ENCODE data around the gene PIK3AP1. TPM values are rescaled to one million over a fixed set of nuclear protein-coding genes. Genes with fewer than 3 reads are reported as not detected.

The PIK3AP1 gene
- total RNA-seq, 4 donors from 2014 or later = 1.4 to 3.2 (median 2.8) TPM

DNA sequence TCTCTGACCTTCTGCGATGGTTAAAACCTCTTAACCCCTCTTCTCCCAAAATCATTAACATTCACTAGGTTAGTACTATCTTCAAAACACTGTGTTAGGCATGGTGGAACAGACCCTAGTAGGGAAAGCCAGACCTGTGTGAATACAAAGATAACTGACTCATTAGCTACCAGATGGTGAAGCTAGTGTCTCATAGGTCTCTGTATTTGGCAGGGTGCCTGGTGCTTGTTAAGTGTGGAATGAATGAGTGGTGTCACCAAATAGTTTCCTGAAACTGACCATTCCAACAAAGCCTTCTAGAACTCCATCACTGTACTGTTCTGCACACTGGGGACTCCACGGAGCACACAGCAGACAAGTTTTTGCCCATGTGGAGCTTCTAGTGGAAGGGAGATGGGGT is 105.8 kb downstream of the PIK3AP1 start:
- ATAC-seq = no peak
- Histone ChIP-seq H3K27ac (no peak overlapping the region), H3K4me1 (peaks cover 0 to 6% of the 10 kb centered on the region in 2 donors), H3K36me3 (no peaks in the 10 kb centered on the region), H3K27me3 (no peaks in the 10 kb centered on the region), H3K4me3 (no peak overlapping the region), H3K9me3 (no peaks in the 10 kb centered on the region)
- no peak for DNase-seq
- in situ Hi-C loops (cut with MboI; ENCODE audit: low sequenced_read_pairs in 4 of 4) (no loop called here), intact Hi-C loops (cut with DNase I; ENCODE audit: low total_unique reads) (no loop called here)
- TF ChIP-seq, protein P1, sequence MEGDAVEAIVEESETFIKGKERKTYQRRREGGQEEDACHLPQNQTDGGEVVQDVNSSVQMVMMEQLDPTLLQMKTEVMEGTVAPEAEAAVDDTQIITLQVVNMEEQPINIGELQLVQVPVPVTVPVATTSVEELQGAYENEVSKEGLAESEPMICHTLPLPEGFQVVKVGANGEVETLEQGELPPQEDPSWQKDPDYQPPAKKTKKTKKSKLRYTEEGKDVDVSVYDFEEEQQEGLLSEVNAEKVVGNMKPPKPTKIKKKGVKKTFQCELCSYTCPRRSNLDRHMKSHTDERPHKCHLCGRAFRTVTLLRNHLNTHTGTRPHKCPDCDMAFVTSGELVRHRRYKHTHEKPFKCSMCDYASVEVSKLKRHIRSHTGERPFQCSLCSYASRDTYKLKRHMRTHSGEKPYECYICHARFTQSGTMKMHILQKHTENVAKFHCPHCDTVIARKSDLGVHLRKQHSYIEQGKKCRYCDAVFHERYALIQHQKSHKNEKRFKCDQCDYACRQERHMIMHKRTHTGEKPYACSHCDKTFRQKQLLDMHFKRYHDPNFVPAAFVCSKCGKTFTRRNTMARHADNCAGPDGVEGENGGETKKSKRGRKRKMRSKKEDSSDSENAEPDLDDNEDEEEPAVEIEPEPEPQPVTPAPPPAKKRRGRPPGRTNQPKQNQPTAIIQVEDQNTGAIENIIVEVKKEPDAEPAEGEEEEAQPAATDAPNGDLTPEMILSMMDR (IDR thresholded peaks at IDR 0.05 in 4 of 5, conservative IDR thresholded peaks at IDR 0.05 in 1 of 5) = no peak
- TF ChIP-seq POLR2A (IDR thresholded peaks at IDR 0.05) = no peak

DNA sequence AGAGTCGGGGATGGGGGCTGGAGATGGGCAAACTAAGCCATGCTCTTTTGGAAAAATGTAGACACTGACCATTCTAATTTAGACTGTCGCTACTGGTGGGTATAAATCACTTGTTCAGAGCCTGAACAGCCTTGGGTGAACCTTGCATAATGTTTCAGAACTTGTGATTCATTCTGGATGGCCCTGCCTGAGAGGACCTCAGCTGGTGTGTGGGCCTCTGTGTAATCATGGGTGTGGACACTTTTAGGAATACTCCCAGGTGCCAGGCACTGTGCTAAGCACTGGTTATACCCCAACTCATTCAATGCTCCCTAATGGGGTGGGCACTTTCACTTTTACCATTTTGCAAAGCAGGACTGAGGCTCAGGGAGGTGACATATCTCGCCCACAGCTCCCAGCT is 106.7 kb downstream of the PIK3AP1 start:
- Histone ChIP-seq H3K36me3 (no peaks in the 10 kb centered on the region), H3K27ac (no peak overlapping the region), H3K4me3 (no peak overlapping the region), H3K27me3 (no peaks in the 10 kb centered on the region), H3K4me1 (peaks cover 0 to 2% of the 10 kb centered on the region in 2 donors), H3K9me3 (no peaks in the 10 kb centered on the region)
- in situ Hi-C loops (cut with MboI; ENCODE audit: low sequenced_read_pairs in 4 of 4) (no loop called here), intact Hi-C loops (cut with DNase I; ENCODE audit: low total_unique reads) (no loop called here)
- no peak for DNase-seq
- ATAC-seq = no peak
- TF ChIP-seq POLR2A (IDR thresholded peaks at IDR 0.05) = no peak
- TF ChIP-seq, protein P1 (IDR thresholded peaks at IDR 0.05 in 4 of 5, conservative IDR thresholded peaks at IDR 0.05 in 1 of 5) = no peak

DNA sequence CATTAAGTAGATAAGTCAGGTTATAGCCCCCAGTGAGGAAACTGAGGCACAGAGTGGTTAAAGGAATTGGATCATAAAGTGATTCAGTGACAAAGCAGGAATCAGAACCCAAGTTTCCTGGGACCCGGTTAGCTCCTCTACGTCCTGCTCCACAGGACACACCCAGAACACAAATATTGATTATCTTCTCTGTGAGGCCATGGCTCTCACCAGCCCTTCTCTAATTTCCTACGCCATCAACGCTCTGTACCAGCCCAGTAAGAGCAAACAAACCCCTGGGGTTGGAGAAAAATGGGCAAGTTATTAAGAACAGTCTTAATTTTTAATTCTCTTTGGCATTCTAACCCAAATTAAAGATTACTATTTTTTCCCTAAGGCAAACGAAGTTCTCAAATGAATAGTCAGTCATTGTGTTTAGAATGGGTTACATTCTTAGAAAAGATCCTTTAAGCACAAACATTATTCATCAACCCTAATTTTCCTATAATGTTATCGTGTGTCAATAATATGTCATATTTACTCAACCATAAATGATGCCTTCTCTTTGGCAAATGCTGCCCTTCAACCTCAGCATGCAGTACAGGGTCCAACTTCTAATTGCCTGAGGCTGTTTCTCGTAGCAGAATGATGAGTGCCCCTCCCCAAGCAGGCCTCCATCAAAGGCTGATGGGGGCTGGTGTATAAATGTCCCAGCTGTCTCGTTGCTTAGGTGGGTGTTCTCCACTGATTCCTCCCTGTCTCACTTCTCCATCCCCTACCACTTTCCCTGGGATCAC is 108.1 kb downstream of the PIK3AP1 start:
- ATAC-seq (no peak), DNase-seq (no peak)
- intact Hi-C loops (cut with DNase I; ENCODE audit: low total_unique reads) (no loop called here), in situ Hi-C loops (cut with MboI; ENCODE audit: low sequenced_read_pairs in 4 of 4) (no loop called here)
- Histone ChIP-seq H3K9me3 (no peaks in the 10 kb centered on the region), H3K4me1 (no peaks in the 10 kb centered on the region), H3K36me3 (no peaks in the 10 kb centered on the region), H3K27ac (no peak overlapping the region), H3K4me3 (no peak overlapping the region), H3K27me3 (no peaks in the 10 kb centered on the region)
- TF ChIP-seq, protein P1 (IDR thresholded peaks at IDR 0.05 in 4 of 5, conservative IDR thresholded peaks at IDR 0.05 in 1 of 5) = no peak
- TF ChIP-seq POLR2A (IDR thresholded peaks at IDR 0.05) = no peak

DNA sequence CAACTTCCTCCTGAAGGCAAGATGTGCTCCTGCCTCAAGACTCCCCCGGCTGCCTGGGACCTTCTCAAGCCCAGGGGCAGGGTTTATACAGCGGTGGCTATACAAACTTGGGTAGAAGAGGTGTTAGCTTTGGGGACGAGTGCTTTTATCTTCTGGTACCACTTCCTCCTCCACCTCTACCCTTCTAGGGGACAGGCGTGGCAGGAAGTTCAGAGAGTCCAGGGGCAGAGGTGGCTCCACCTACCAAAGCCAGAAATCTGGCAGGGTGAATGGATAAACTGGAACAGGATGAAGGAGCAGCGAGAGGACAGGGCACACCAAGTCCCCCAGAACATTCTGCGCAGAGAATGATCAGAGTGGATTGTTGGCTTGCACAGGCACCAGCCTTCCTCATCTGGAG is 109.5 kb downstream of the PIK3AP1 start:
- no peaks in the 10 kb centered on the region for H3K27me3 ChIP-seq
- no peak for TF ChIP-seq POLR2A (IDR thresholded peaks at IDR 0.05)
- TF ChIP-seq, protein P1 (IDR thresholded peaks at IDR 0.05 in 4 of 5, conservative IDR thresholded peaks at IDR 0.05 in 1 of 5) = no peak
- intact Hi-C loops (cut with DNase I; ENCODE audit: low total_unique reads) (no loop called here), in situ Hi-C loops (cut with MboI; ENCODE audit: low sequenced_read_pairs in 4 of 4) (no loop called here)
- ATAC-seq (no peak), DNase-seq (no peak)
- H3K4me3 ChIP-seq = no peak overlapping the region
- H3K36me3 ChIP-seq = no peaks in the 10 kb centered on the region
- no peaks in the 10 kb centered on the region for H3K9me3 ChIP-seq
- no peaks in the 10 kb centered on the region for H3K4me1 ChIP-seq
- no peak overlapping the region for H3K27ac ChIP-seq

Measured in gastrocnemius medialis (tissue), 4 donors.